GM12892 (cell line): Measurements from ENCODE around the gene NELFE.

Experiments
- POLR2A ChIP-seq: IDR thresholded peaks from 2 replicates; pipeline ENCODE4 v1.6.1; 2011; ENCODE audit warnings: low read depth, low read length, control low read depth
- POLR2AphosphoS5 ChIP-seq: IDR thresholded peaks from 2 replicates; pipeline ENCODE4 v1.6.1; 2011; ENCODE audit warnings: low read depth, low read length, control low read depth
- TAF1 ChIP-seq: IDR thresholded peaks from 2 replicates; pipeline ENCODE4 v1.6.1; 2011; ENCODE audit warnings: low read depth, mild to moderate bottlenecking, control low read depth, low read length, borderline replicate concordance

DNA sequence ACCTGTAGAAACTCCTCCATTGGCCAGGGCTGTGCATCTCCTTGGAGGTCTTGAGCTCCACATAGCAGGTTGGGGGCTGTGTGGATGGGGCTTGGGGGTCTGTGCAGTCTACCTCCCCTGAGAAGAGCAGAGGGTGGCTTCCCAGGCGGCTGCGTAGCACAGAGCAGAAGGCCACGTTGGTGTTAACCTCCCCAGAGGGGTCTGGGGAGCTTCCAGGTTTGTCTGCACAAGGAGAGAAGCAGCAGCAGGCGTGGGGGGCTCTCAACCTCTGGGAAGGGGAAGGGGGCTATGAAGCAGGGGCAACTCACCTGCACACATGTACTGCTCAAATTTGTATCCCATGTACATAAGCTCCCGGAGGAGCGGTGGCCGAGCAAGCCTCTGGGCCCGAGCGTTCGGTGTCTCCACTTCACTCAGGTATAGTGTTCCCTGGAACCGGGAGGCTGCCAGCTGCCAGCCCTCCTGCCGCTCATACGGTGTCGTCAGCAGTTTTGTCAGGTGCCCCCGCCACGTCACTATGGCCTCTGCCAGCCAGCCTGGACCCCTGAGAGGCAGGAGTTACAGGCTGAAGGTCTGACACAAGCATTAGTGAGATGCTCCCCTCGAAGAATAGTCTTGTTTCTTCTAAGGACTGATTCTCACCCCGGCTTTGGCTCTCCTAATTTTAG is 12.0 kb upstream of the NELFE start:
- TF ChIP-seq TAF1 (no peak), POLR2A (no peak; the same call in 1 of the 2 replicates), POLR2AphosphoS5 (no peak; the same call in 1 of the 2 replicates)
